NCI-H69 (cell line): ENCODE data around the gene ZNF540.
"Not testable (repeated sequence)": the region's sequence is repeated elsewhere in the genome, so short reads cannot be mapped to it uniquely, and the experiment has no call there.

ENCODE experiments used
- DNase-seq: peaks from one replicate; lab custom pipeline; 2025; lab: John Stamatoyannopoulos, UW

Gene ZNF540

DNA sequence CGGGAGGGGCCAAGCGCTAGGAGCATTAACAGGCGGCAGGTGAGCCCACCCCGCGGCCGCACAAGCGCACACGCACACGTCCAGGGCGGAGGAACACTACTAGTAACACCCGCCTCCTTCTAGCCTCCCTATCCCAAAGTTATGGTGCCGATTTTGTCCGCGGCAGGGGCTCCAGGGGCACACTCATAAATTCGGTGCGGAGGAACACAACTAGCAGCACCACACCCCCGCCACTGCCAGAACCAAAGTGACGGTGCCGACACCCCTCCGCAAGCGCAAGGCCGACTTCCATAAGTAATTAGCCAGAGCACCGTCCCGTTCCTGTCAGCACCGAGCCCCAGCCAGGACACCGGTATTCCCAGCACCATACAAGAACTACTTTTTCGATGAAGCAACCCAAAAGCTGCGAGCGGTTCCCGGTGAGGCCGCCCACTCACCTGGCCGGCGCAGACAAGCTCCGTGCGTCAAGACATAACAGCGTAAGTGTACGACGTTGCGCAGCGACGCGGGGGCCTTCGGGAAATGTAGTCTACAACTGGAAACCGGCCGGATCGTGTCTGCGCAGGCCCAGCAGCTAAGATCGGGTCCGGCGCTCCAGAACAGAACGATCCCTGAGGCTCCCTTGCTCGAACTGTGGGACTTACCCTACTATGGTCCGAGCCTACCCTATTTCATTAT, at the start of gene ZNF540, which contains the start of gene ZNF571:
Gene ZNF540, plus strand, starts transcription at position 573 of the 678 bp plus-strand sequence. CDS start 3,572 bp downstream, outside the sequence.
Gene ZNF571, minus strand, starts transcription at position 489 of the 678 bp plus-strand sequence. CDS start 8,116 bp downstream, outside the sequence.
- peak; percentile 99 for DNase-seq

DNA sequence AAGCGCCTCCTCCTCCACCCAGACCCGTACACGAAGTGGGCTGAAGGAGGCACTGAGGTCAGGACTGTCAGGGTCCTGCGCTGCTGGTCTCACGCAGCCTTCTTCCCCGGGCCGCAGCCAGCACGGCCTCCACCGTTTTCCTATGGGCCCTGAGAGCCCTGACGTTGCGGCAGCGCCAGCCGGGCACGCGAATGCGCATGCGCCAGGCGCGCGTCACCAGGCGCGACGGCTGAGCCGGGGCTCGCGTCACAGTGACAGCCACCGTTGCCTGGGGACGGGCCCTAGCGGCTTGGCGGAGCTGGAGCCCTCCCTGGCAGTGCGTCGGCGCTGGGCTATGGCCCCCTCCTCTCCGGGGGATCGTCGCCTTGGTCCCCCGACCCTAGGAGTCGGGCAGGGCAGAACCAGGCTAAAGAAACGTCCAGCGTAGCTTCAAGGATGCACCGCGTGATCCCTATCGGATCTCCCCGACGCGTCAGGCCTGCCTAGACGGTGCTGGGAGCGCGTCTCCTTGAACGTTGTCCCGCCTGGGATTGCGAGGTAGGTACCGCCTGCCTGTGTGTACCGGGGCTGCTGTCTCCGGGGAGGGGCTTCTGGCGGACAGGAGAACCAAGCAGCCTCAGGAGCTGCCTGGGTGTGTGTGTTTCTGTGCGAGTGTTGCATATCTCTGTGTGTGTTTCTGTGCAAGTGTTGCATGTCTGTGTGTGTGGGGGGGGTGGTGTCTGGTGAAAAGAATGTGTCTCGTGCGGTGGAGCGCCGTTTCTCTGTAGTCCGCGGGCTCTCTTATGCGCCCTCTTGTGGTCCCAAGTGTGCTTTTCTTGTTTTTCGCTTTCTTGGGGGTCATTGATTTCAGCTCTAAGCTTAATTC, 43.3 kb upstream of the ZNF540 start:
- no peak for DNase-seq

DNA sequence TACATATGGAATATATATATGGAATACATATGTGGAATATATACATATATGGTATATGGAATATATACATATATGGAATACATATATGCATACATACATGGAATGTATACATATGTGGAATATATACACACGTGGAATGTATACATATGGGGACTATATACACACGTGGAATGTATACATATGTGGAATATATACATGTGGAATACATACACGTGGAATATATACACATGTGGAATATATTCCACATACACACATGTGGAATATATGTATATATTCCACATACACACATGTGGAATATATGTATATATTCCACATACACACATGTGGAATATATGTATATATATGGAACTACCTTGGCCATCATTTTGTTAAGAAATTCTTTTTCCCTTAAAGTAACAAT, 31.2 kb upstream of the ZNF540 start:
- no peak for DNase-seq

GRCh38 chr19:37564624-37565369, 29.9 kb upstream of the ZNF540 start:
- no peak for DNase-seq

DNA sequence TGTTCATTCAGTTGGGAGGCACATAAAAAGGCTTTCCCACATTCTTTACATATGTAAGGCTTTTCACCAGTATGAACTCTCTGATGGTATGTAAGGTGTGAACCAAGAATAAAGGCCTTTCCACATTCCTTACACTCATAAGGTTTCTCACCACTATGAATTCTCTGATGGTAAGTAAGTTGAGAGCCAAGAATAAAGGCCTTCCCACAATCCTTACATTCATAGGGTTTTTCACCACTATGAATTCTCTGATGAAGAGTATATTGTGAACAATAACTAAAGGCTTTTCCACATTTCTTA, 29.4 kb upstream of the ZNF540 start:
- no peak for DNase-seq

GRCh38 chr19:37572203-37572602, 22.5 kb upstream of the ZNF540 start:
- no peak for DNase-seq

- no peak for DNase-seq
Observed at GRCh38 chr19:37583340-37583739, 11.3 kb upstream of the ZNF540 start.

- DNase-seq: no peak
Observed at GRCh38 chr19:37593996-37594303, 726 bp upstream of the ZNF540 start.

DNA sequence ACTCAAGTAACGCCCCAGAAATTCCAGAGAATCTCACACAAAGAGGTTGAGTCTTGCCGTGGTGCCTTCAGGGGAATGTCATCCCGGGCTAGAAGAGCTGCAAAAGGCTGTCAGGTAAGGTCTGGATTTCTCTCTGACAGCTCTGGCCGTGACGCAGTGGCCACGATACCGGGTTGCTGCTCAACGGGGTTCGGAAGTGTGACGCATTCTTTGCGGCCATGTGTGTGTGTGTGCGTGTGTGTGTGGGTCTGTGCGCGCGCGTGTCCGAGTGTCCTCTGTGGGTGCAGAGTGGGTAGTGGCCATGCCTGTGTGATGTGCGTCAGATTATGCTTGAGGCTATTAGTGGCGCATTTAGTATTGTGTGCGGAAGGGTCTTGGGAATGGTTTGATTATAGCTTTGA, 306 bp downstream of the ZNF540 start:
- peak; percentile 89 for DNase-seq

DNA sequence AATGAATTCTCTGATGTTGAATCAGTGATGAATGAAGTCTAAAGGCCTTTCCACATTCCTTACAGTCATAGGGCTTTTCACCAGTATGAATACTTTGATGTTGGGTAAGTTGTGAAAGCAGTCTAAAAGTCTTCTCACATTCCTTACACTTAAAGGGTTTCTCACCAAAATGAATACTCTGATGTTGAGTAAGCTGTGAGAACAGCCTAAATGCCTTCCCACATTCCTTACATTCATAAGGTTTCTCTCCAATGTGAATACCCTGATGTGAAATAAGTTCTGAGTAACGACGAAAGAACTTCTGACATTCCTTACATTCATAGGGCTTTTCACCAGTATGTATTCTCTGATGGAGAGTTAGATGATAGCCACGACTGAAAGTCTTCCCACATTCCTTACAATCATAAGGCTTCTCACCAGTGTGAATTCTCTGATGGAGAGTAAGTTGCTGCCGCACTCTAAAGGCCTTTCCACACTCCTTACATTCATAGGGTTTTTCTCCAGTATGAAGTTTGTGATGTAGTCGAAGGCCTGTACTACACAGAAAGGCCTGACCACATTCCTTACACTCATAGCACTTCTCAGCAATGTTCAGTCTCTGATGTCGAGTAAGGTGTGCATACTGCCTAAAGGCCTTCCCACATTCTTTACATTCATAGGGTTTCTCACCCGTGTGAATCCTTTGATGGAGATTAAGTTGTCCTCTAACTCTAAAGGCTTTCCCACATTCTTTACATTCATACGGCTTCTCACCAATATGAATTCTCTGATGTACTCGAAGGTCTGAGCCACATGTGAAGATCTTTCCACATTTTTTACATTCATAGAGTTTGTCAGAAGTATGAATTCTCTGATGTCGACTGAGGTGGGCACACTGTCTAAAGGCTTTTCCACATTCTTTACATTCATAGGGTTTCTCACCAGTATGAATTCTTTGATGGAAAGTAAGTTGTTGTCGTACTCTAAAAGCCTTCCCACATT, 40.7 kb downstream of the ZNF540 start:
- DNase-seq: no peak

GRCh38 chr19:37654118-37654517, 59.4 kb downstream of the ZNF540 start:
- peak; percentile 46 for DNase-seq

- peak; percentile 86 for DNase-seq
Observed at GRCh38 chr19:37654629-37655300, 60.1 kb downstream of the ZNF540 start.

DNA sequence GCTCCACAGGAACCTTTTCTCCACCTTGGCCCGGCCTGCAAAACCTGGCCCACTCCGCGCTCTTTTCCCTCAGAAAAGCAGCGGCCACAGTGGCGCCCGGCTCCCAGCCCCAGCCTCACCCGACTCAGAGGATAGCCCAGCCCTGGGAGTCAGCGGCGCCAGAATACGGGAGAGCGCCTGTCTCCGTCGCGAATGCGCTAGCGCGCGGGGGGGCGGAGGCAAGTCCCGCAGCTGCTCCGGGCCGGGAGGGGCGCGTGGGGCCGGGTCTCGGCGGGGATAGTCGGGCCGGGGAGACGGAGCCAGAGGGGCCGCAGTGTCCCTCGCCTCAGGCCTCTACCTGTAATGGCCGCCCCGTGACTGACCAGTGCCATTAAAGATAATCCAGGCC, 60.6 kb downstream of the ZNF540 start, which contains the start of gene ZFP30:
Gene ZFP30, minus strand, starts transcription at position 165 of the 388 bp plus-strand sequence. CDS start 7,643 bp downstream, outside the sequence.
- peak; percentile 98 for DNase-seq

DNA sequence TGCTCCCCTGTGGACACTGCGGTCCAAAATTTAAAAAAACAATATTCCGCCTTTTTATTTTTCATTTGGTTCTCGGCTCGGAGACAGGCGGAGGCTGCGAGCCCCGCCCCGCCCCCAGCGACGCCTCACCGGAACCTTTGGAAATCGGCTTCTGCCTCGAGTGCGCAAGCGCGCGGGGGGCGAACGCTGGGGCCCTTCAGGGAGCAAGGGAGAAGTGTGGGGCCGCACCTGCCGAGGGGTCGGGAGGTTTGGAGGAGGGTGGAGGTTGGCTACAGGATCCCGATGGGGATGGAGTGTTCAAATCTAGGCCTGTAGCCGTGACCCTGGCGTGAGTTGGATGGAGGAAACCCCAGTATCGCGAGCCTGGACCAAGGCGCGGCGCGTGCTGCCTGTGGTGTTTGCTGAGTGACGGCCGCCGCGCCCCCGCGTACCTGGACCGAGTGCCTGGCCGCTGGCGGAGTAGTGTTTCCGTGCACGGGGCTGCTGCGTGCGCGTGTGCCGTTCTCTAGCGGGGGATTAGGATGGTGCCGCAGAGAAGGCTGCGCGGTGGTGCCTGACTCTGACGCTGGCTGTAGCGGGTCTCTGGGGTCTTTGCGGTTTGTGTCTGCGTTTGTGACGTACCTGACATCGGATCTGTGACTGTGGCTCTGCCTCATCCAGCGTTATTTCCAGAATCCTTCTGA, 61.2 kb downstream of the ZNF540 start:
- DNase-seq: peak; percentile 96

DNA sequence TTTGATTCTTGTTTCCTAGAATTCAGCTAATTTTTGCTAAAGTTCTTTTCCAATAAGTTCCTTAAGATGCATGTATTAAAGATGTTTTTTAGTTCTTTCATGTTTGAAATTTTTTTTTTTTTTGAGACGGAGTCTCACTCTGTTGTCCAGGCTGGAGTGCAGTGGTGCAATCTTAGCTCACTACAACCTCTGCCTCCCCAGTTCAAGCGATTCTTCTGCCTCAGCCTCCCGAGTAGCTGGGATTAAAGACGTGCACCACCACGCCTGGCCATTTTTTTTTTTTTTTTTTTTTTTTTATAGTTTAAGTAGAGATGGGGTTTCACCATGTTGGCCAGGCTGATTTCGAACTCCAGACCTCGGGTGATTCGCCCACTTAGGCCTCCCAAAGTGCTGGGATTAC, 62.5 kb downstream of the ZNF540 start:
- not testable (repeated sequence) for DNase-seq
